ENCODE results near the gene PROK1. TPM values are rescaled to one million over a fixed set of nuclear protein-coding genes. Genes with fewer than 3 reads are reported as not detected.
A peak's percentile ranks its signal among the peaks of the same experiment; 100 is the strongest.
"Not testable (repeated sequence)": the region's sequence is repeated elsewhere in the genome, so short reads cannot be mapped to it uniquely, and the experiment has no call there.

The PROK1 gene
- total and polyA plus RNA-seq, 2 donors: 5.3 TPM; not detected in 1

GRCh38 chr1:110424699-110425611, 26.0 kb upstream of the PROK1 start:
- Histone ChIP-seq H3K27ac (ENCODE audit: low read depth) (no peak overlapping the region), H3K4me3 (ENCODE audit: low read depth, low read length) (no peak overlapping the region), H3K36me3 (ENCODE audit: insufficient read depth) (no peaks in the 10 kb centered on the region), H3K4me1 (ENCODE audit: insufficient read depth) (no peaks in the 10 kb centered on the region)
- no peak for DNase-seq (ENCODE audit: extremely low spot score)
- WGBS: 56% methylated on average over 9 of the region's 9 CpGs

GRCh38 chr1:110425612-110426152, 25.3 kb upstream of the PROK1 start:
- no peaks in the 10 kb centered on the region for H3K4me1 ChIP-seq (ENCODE audit: insufficient read depth)
- H3K4me3 ChIP-seq (ENCODE audit: low read depth, low read length): no peak overlapping the region
- H3K27ac ChIP-seq (ENCODE audit: low read depth): no peak overlapping the region
- no peaks in the 10 kb centered on the region for H3K36me3 ChIP-seq (ENCODE audit: insufficient read depth)
- no peak for DNase-seq (ENCODE audit: extremely low spot score)
- 57% methylated on average over 9 of the region's 9 CpGs for WGBS

DNA sequence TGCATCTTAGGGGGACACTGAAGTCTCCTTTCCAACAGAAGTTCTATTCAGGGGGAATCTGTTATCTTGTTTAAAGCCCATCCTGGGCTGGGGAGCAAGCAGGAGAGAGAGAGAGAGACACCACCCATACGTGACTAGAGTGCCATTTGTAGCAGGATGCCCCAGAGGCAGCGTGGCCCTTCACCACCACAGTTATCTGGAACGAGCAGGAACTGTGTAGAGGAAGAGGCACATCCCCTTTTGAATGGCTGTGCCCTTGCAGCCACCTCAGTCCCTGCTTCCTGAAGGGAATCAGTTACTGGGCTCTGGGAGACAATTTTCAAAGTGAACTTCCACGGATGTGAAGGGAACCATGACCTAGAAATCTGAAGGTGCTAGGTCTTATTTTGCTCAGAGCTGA, 24.1 kb upstream of the PROK1 start:
- no peaks in the 10 kb centered on the region for H3K4me1 ChIP-seq (ENCODE audit: insufficient read depth)
- no peak overlapping the region for H3K4me3 ChIP-seq (ENCODE audit: low read depth, low read length)
- DNase-seq (ENCODE audit: extremely low spot score): no peak
- no peaks in the 10 kb centered on the region for H3K36me3 ChIP-seq (ENCODE audit: insufficient read depth)
- WGBS: 46% methylated on average over 4 of the region's 4 CpGs
- no peak overlapping the region for H3K27ac ChIP-seq (ENCODE audit: low read depth)

GRCh38 chr1:110428946-110429345, 22.0 kb upstream of the PROK1 start:
- H3K36me3 ChIP-seq (ENCODE audit: insufficient read depth): no peaks in the 10 kb centered on the region
- no peak for DNase-seq (ENCODE audit: extremely low spot score)
- no peak overlapping the region for H3K27ac ChIP-seq (ENCODE audit: low read depth)
- H3K4me3 ChIP-seq (ENCODE audit: low read depth, low read length): no peak overlapping the region
- 69% methylated on average over 4 of the region's 4 CpGs for WGBS
- H3K4me1 ChIP-seq (ENCODE audit: insufficient read depth): no peaks in the 10 kb centered on the region

GRCh38 chr1:110430366-110430765, 20.6 kb upstream of the PROK1 start:
- no peak overlapping the region for H3K27ac ChIP-seq (ENCODE audit: low read depth)
- DNase-seq (ENCODE audit: extremely low spot score): no peak
- H3K4me1 ChIP-seq (ENCODE audit: insufficient read depth): no peaks in the 10 kb centered on the region
- no peaks in the 10 kb centered on the region for H3K36me3 ChIP-seq (ENCODE audit: insufficient read depth)
- WGBS: 71% methylated on average over 6 of the region's 6 CpGs
- H3K4me3 ChIP-seq (ENCODE audit: low read depth, low read length): no peak overlapping the region

- H3K27ac ChIP-seq (ENCODE audit: low read depth): no peak overlapping the region
- H3K4me1 ChIP-seq (ENCODE audit: insufficient read depth): no peaks in the 10 kb centered on the region
- H3K36me3 ChIP-seq (ENCODE audit: insufficient read depth): no peaks in the 10 kb centered on the region
- no peak overlapping the region for H3K4me3 ChIP-seq (ENCODE audit: low read depth, low read length)
- DNase-seq (ENCODE audit: extremely low spot score): no peak
- 80% methylated on average over 4 of the region's 4 CpGs for WGBS
Measured at GRCh38 chr1:110430901-110431300, 20.0 kb upstream of the PROK1 start.

DNA sequence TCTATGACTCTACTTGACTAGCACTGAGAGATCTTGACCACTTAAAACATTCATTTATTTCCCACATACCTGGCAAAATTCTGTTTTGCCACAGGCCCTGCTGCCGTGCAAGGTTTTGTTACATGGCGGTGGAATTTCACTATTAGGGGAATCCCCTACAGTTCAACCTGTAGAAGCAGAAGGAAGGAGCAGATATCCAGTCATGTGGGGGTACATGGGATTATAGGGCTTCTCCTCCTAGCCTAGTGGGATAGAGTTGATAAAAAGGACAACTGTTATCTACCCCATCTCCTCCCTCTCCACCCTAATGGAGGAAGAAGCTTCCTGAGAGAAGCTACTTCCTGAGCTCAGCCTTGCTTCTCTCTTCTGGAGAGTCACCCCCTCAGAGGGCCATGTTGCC, 17.7 kb upstream of the PROK1 start:
- Histone ChIP-seq H3K4me1 (ENCODE audit: insufficient read depth) (no peaks in the 10 kb centered on the region), H3K27ac (ENCODE audit: low read depth) (no peak overlapping the region), H3K36me3 (ENCODE audit: insufficient read depth) (no peaks in the 10 kb centered on the region), H3K4me3 (ENCODE audit: low read depth, low read length) (no peak overlapping the region)
- DNase-seq (ENCODE audit: extremely low spot score): no peak
- WGBS: 85% methylated on average over 2 of the region's 2 CpGs

- Histone ChIP-seq H3K4me1 (ENCODE audit: insufficient read depth) (no peaks in the 10 kb centered on the region), H3K36me3 (ENCODE audit: insufficient read depth) (no peaks in the 10 kb centered on the region), H3K4me3 (ENCODE audit: low read depth, low read length) (no peak overlapping the region), H3K27ac (ENCODE audit: low read depth) (no peak overlapping the region)
- DNase-seq (ENCODE audit: extremely low spot score): no peak
- WGBS: 38% methylated on average over 3 of the region's 3 CpGs
Measured at GRCh38 chr1:110433803-110434202, 17.1 kb upstream of the PROK1 start.

GRCh38 chr1:110434946-110435345, 16.0 kb upstream of the PROK1 start:
- no peak overlapping the region for H3K27ac ChIP-seq (ENCODE audit: low read depth)
- no peak for DNase-seq (ENCODE audit: extremely low spot score)
- H3K4me1 ChIP-seq (ENCODE audit: insufficient read depth): no peaks in the 10 kb centered on the region
- H3K4me3 ChIP-seq (ENCODE audit: low read depth, low read length): no peak overlapping the region
- no peaks in the 10 kb centered on the region for H3K36me3 ChIP-seq (ENCODE audit: insufficient read depth)
- 66% methylated on average over 3 of the region's 3 CpGs for WGBS

- DNase-seq (ENCODE audit: extremely low spot score): peak; percentile 43
Measured at GRCh38 chr1:110436635-110437034, 14.3 kb upstream of the PROK1 start.

GRCh38 chr1:110437645-110438299, 13.2 kb upstream of the PROK1 start:
- not testable (repeated sequence) for H3K4me3 ChIP-seq (ENCODE audit: low read depth, low read length); DNase-seq (ENCODE audit: extremely low spot score); H3K36me3 ChIP-seq (ENCODE audit: insufficient read depth); H3K4me1 ChIP-seq (ENCODE audit: insufficient read depth); H3K27ac ChIP-seq (ENCODE audit: low read depth)
- 80% methylated on average over 9 of the region's 9 CpGs for WGBS

More at GRCh38 chr1:110436635-110437034, 14.3 kb upstream of the PROK1 start:
- WGBS: 49% methylated on average over 7 of the region's 7 CpGs
- H3K4me1 ChIP-seq (ENCODE audit: insufficient read depth): no peaks in the 10 kb centered on the region
- no peak overlapping the region for H3K4me3 ChIP-seq (ENCODE audit: low read depth, low read length)
- no peak overlapping the region for H3K27ac ChIP-seq (ENCODE audit: low read depth)
- no peaks in the 10 kb centered on the region for H3K36me3 ChIP-seq (ENCODE audit: insufficient read depth)

DNA sequence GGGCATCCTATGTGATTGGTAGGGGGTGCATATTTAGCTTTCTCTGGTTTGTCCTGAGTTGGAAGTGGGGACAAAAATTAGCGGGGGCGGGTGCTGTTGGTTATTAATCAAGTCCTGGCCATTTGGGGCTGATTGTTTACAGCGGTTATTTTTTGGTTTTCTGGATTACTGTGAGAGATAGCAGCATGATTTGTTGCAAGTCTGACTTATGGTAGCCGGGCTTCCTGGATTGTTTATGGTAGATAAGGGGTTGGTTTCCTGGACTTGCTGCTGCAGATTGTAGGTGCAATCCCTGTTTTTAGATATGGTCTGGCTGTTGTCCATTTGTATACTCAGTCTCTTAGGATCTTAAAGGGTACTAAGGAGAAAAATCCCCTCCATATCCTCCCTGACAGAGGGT, 12.1 kb upstream of the PROK1 start:
- no peaks in the 10 kb centered on the region for H3K4me1 ChIP-seq (ENCODE audit: insufficient read depth)
- 42% methylated on average over 4 of the region's 4 CpGs for WGBS
- H3K4me3 ChIP-seq (ENCODE audit: low read depth, low read length): no peak overlapping the region
- no peak overlapping the region for H3K27ac ChIP-seq (ENCODE audit: low read depth)
- no peak for DNase-seq (ENCODE audit: extremely low spot score)
- H3K36me3 ChIP-seq (ENCODE audit: insufficient read depth): no peaks in the 10 kb centered on the region

GRCh38 chr1:110439873-110440272, 11.1 kb upstream of the PROK1 start:
- H3K27ac ChIP-seq (ENCODE audit: low read depth); H3K4me1 ChIP-seq (ENCODE audit: insufficient read depth); H3K4me3 ChIP-seq (ENCODE audit: low read depth, low read length); H3K36me3 ChIP-seq (ENCODE audit: insufficient read depth); DNase-seq (ENCODE audit: extremely low spot score): not testable (repeated sequence)
- WGBS: 84% methylated on average over 3 of the region's 3 CpGs

DNA sequence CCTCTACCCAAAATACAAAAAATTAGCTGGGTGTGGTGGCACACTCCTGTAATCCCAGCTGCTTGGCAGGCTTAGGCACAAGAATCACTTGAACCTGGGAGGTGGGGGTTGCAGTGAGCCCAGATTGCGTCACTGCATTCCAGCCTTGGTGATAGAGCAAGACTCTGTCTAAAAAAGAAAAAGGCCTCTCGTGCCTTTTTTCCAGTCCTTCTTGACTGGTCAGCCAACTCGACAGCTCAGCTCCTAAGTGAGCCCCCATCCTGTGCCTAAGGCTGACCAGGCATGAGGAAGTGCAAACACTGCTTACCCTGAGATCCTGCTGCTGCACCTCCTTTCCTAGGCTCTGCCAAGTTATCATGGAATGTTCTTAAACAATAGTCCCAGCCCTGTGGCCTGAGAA, 10.1 kb upstream of the PROK1 start:
- WGBS: 41% methylated on average over 3 of the region's 3 CpGs
- Histone ChIP-seq H3K27ac (ENCODE audit: low read depth) (no peak overlapping the region), H3K4me1 (ENCODE audit: insufficient read depth) (no peaks in the 10 kb centered on the region), H3K36me3 (ENCODE audit: insufficient read depth) (no peaks in the 10 kb centered on the region), H3K4me3 (ENCODE audit: low read depth, low read length) (no peak overlapping the region)
- no peak for DNase-seq (ENCODE audit: extremely low spot score)
